Measurements from ENCODE around the gene SMDT1. TPM values are rescaled to one million over a fixed set of nuclear protein-coding genes. Genes with fewer than 3 reads are reported as not detected.

Gene SMDT1
- total RNA-seq, 1 donor from 2014 or later, result 179 TPM

DNA sequence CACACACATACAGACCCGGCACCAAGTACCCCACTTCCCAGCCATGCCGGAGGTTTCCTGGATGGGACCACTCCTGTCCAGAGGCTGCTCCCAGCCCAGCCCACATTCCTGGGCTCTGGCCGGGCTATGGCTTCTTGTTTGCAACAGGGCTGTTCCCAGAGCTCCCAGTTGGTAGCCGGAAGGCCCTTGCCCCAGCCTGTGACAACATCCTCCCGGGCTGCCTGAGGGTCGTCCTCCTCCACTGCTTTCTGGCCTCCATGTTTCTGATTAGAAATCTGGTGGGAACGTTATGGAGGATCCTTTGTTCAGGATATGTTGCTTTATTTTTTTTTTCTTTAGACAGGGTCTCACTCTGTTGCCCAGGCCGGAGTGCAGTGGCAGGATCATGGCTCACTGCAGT is 52.1 kb downstream of the SMDT1 start:
- ATAC-seq (ENCODE audit: poor library complexity) (no peak), DNase-seq (no peak)
- intact Hi-C loops (cut with DNase I), result no loop called here

DNA sequence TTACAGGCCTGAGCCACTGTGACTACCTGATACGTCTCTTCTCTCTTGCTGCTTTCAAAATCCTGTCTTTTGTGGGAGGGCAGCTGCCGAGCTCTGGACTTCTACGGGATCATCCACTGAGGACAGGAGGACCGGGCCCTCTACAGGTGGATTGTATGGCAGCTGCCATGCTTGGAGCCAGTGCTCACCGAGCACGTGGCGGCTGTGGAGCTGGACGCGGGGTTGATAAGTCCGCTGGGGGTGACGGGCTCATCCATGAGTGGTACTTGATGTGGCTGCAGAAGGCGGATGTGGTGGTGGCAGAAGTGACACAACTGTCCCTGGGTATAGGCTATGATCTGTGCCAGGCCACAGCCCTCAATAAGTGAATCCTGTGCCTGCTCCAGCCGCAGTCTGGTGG is 53.0 kb downstream of the SMDT1 start:
- DNase-seq (no peak), ATAC-seq (ENCODE audit: poor library complexity) (no peak)
- intact Hi-C loops (cut with DNase I), result no loop called here

Other genes with a start within 250 kb of the SMDT1 start
- 75.2 TPM for gene SREBF2, start 246.6 kb upstream of the SMDT1 start, total RNA-seq
- 6.4 TPM for gene SHISA8, start 164.6 kb upstream of the SMDT1 start, total RNA-seq
- 1.2 TPM for gene TNFRSF13C, start 152.9 kb upstream of the SMDT1 start, total RNA-seq
- 0.59 TPM for gene CENPM, start 132.5 kb upstream of the SMDT1 start, total RNA-seq
- 0.08 TPM for gene SEPTIN3, start 110.3 kb upstream of the SMDT1 start, total RNA-seq
- 0.16 TPM for gene WBP2NL, start 80.9 kb upstream of the SMDT1 start, total RNA-seq
- gene NAGA, start 8.9 kb upstream of the SMDT1 start, total RNA-seq, result 11.8 TPM
- gene PHETA2, start 5.5 kb upstream of the SMDT1 start, total RNA-seq, result 4.2 TPM
- gene NDUFA6, start 11.1 kb downstream of the SMDT1 start, total RNA-seq, result 298 TPM
- not detected for gene CYP2D6, start 51.1 kb downstream of the SMDT1 start, total RNA-seq
- 16.3 TPM for gene TCF20, start 191.0 kb downstream of the SMDT1 start, total RNA-seq